ENCODE results near the gene ACSF3.

- no peak for TF ChIP-seq CTCF (IDR thresholded peaks at IDR 0.05; ENCODE audit: low read length)
- TF ChIP-seq EZH2 (IDR thresholded peaks at IDR 0.05; ENCODE audit: borderline replicate concordance, low read length), result no peak
Observed at GRCh38 chr16:89055313-89055712, 38.3 kb upstream of the ACSF3 start.

Data from OCI-LY1 (cell line).